OCI-LY3 (cell line): ENCODE results near the gene SSU72.

Source experiments
- CTCF ChIP-seq: fragments of 200-600, 300-600 bp; sonication (generic); IDR thresholded peaks from 2 replicates; pipeline ENCODE4 v1.5.1; 2014; ENCODE audit warnings: antibody characterized with exemption, low read length, low read depth
- EZH2phosphoT487 ChIP-seq: fragments of 200-600 bp; shearing (Covaris generic); IDR thresholded peaks from 2 replicates; pipeline ENCODE4 v1.6.1; 2018; ENCODE audit warnings: antibody characterized with exemption, mixed run types, low read depth

- TF ChIP-seq CTCF, result no peak
- no peak for TF ChIP-seq EZH2phosphoT487
Measured at GRCh38 chr1:1539310-1540089, 35.2 kb downstream of the SSU72 start.
